GM21447 (cell line): ENCODE data around the gene GLRA1.

ENCODE experiments used
- ATAC-seq: cut with Tn5 transposase; IDR thresholded peaks from one replicate; pipeline ENCODE4 v1.9.1; 2021; ENCODE audit not compliant: unreplicated experiment

The GLRA1 gene

DNA sequence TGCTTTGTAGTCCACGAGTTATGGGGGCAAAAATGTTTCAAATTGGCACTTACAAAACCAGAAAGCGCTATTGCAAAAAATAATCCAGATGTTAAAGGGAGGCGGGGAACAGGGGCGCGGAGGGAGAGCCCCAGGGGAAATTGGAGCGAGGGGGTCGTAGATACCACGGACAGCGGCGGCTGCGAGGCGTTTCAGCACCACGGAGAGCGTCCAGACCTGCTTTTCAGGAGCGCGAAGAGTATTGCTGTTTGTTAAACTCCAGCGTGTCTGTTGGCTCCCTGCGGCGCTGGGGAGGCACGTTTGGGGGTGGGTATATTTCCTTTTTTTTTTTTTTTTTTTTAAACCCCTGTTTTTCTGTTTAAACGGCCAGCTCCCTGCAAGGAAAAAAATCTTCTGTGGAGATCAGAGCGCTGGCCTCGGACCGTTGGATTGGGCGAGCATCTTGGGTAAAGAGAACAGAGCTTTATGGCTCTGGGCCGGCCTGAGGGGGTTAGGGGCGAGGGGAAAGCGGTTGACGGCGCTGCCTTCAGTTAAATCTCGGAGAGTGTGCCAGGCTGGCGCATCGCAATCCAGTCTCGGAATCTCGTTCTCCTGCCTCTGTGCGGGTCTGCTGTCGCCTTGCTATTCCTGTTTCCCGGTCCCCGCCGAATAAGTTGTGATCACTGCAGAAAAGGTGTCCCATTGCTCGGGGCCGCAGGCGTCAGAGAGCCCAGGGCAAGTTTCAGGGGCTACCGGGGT is at the start of gene GLRA1:
GLRA1 (minus strand) TSS at position 288 of the 738 bp plus-strand sequence. CDS start 302 bp downstream, outside the sequence.
- no peak for ATAC-seq

DNA sequence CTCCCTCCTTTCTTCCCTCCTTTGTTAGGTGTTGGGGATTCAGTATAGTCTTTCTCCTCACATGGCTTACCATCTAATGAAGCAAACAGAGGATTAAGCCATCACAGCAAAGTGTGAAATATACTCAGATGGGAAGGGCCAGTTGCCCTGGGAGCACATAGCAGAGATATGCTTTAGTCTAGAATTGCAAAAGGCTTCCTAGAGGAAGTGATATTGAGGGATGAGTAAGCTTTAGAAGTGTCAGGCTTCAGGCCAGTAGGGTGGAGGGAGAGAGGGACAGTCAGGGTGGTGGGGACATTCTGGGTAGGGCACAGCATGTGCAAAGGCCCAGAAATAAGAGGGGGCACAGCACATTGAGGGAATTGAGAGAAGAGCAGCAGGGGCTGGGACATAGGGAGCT is 46.2 kb upstream of the GLRA1 start:
- no peak for ATAC-seq

DNA sequence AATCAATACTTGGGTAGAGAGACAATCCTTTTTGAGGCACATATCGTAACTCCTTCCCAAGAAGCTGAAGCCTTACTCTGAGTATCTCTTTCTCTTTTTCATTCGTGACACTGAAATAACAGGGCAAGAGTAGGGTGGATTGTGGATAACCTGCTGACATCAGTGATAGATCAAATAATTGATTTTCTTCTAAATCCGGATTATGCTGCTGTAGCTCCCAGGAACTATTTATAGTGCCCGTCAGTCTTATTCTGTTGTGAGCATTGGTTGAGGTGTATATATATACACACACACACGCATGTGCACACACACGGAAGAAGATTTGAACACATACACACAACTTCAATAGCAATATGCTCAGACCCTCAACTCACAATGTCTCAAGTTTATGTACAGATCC is 43.2 kb upstream of the GLRA1 start:
- ATAC-seq = no peak

- no peak for ATAC-seq
Observed at GRCh38 chr5:151966046-151966445, 41.4 kb upstream of the GLRA1 start.

- no peak for ATAC-seq
Observed at GRCh38 chr5:151964471-151964870, 39.8 kb upstream of the GLRA1 start.

DNA sequence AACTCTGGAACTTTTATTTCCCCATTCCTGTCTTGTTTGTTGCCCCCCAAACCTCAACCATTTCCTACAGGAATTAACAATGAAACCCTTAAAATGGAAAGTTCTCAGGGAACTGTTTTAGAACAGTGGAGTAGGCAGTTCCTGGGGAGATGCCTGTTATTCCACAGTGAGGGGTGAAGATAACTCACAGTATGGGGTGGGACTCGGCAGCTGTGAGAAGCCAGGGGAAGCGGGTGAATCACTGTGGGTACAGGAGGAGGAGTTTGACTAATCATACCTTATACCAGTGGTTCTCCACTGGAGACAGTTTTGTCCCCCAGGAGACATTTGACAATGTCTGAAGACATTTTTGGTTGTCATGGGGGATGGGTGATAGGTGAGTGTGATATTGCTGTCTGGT is 36.9 kb upstream of the GLRA1 start:
- ATAC-seq = no peak

GRCh38 chr5:151958111-151958510 is 33.5 kb upstream of the GLRA1 start:
- ATAC-seq = no peak

GRCh38 chr5:151956725-151957124 is 32.1 kb upstream of the GLRA1 start:
- ATAC-seq = no peak

DNA sequence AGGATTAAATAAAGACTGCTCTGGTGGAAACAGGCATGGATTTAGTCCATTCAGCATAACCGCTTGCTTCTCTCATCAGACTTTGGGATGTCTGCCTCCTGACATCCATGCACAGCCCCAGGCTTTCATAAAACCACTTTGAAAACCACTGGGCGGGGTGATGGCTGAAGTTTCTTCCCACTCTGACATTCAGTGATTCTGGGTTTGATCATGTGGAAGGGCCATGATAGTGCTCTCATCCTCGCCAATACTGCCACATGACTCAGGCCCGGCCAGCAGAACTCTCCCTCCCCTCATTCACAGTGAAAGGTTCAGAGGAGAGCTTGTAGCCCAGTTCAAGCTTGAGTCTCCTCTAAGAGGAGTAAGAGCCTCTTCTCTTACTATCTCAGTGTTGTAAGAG is 29.6 kb upstream of the GLRA1 start:
- ATAC-seq = no peak

- ATAC-seq = no peak
Observed at GRCh38 chr5:151953833-151954232, 29.2 kb upstream of the GLRA1 start.

DNA sequence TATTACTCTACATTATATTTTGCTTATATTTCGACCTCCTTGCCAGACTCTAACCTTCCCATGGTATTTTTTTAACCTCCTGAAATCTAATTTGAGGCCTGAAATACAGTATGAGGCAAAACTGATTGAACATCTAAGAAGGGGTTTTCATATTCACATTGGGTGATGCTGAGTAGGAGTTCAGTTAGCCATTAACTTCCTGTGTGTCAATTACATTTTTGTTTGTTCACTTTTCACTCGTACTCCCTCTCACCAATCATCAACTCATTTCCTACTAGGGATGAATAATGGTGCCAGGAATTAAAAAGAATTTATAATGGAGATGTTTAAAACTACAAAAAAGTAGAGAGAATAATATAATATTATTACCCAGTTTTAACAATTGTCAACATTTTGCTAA is 27.6 kb upstream of the GLRA1 start:
- no peak for ATAC-seq

DNA sequence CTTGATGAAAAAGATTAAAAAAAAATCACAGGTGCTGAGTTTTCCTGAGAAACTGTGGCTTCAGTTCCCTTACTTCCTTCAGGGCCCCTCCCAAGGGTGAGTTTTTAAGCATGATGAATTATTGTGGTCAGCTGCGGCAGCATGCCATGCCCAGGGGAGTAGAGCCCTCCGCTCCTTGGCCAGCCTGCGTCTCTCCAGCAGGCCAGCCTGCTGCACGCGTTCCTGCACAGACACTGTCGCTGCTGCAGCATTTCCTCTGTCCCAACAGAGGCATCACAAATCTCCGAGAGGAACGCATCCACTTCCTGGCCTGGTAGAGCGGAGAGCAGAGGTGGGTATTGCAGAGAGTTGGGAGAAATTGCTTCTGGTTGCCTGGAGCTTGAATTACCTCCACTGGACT is 26.1 kb upstream of the GLRA1 start:
- no peak for ATAC-seq

- no peak for ATAC-seq
Observed at GRCh38 chr5:151949701-151950308, 25.2 kb upstream of the GLRA1 start.

DNA sequence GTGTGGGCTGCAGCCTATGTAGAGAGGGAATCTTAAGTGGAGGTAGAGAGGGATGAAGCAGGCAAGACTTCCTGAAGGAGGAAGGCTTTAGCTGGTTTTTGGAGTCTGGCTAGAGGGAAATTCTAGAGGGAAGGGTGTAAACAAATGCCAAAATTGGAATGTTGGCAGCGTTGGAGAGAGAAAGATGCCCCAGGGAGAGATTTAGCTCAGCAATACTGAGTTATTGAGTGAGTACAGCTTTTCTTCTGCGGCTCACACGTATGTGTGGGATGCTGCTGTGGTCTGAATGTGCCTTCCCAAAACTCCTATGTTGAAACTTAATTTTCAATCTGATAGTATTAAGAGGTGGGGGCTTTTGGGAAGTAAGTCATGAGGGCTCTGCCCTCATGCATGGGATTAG is 24.5 kb upstream of the GLRA1 start:
- ATAC-seq = no peak

DNA sequence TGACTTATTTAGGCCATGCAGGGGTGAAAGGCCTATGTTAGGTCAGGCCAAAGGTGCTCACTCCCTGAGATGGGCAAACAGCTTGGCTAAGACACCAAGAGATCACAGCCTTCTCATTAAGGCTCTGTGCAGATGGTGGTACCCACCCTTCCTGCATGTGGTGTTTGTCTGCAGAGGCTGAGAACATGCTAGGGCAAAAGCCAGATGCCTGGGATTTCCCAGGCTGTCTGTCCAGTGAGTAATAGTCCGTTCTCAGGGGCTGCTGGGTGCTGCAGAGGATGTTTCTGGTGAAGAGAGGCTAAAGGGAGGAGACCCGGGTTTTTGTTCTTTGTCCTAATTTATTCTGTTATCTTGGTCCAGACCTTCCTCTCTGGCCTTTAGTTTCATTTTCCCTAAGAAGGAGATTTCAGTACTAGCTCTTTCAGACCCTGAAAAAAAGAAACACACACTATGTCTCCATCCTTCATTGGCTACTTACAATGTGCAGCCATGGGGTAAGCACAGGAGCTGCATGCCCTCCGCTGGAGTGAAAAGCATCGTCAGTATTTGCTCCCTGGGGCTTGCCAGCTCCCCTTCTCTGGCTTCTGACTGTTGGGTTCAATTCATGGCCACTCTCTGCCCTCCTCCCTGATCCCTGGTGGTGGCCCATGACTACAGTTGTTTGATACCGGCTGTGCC is 23.4 kb upstream of the GLRA1 start:
- ATAC-seq = no peak

DNA sequence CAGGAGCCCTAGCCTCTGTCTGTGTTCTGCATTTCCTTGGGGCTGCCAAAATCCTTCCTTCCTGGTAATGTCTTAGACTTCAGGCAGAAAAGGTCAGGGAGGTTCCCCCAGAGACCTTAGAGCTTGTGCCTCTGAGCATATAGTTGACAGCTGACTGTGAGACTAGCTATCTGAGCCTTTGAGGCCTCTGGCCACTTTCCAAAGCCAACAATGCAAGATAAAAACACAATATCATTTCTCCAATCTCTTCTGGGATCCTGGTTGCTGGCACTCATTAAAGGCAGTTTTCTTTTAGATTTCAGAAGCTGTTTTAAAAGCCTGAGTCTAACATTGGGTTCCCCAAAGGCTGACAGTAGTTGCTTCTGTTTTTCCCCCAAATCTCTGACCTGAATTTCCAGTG is 13.2 kb upstream of the GLRA1 start:
- ATAC-seq = no peak

- ATAC-seq = no peak
Observed at GRCh38 chr5:151935135-151935695, 10.6 kb upstream of the GLRA1 start.

GRCh38 chr5:151931260-151931659 is 6.6 kb upstream of the GLRA1 start:
- no peak for ATAC-seq

GRCh38 chr5:151926188-151926587 is 1.5 kb upstream of the GLRA1 start:
- ATAC-seq = no peak

DNA sequence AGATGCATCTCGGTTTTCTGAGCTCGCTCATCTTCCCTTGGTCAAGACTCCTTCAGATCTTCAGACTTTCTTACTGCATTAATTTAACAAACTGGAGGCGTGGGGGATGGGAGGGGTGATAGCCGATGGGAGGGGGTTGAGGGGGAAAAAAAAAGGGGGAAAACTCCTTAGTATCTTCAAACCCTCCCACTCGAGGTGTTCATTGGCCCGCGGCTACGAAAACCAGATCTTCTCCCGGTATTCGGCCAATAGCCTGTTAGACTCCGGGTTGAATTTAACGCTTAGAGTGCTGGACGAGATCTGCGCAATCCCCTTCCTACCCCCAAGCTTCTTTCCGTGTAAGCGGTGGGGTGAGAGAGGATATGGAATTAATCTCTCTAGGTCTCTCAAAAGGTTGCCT is 689 bp upstream of the GLRA1 start:
- ATAC-seq = no peak

GRCh38 chr5:151923866-151924476 is 680 bp downstream of the GLRA1 start:
- no peak for ATAC-seq

- ATAC-seq = no peak
Observed at GRCh38 chr5:151921916-151922315, 2.7 kb downstream of the GLRA1 start.
